Glutamatergic neuron (in vitro differentiated cells): ENCODE measurements around the gene ACTC1. TPM values are rescaled to one million over a fixed set of nuclear protein-coding genes. Genes with fewer than 3 reads are reported as not detected.

Source experiments
- DNase-seq: peaks from one replicate; pipeline ENCODE4 v3.0.0; 2022
- H3K27ac Mint-ChIP-seq: one replicate; pipeline ENCODE4 v1.8.0; 2020; ENCODE audit warnings: mild to moderate bottlenecking, mixed read lengths, inconsistent platforms; ENCODE audit not compliant: unreplicated experiment
- H3K27me3 Mint-ChIP-seq: one replicate; pipeline ENCODE4 v1.8.0; 2020; ENCODE audit warnings: mild to moderate bottlenecking, moderate library complexity, mixed read lengths, inconsistent platforms; ENCODE audit not compliant: unreplicated experiment
- H3K36me3 Mint-ChIP-seq: one replicate; pipeline ENCODE4 v1.8.0; 2020; ENCODE audit warnings: mild to moderate bottlenecking, mixed read lengths, inconsistent platforms; ENCODE audit not compliant: unreplicated experiment
- H3K4me1 Mint-ChIP-seq: one replicate; pipeline ENCODE4 v1.8.0; 2020; ENCODE audit warnings: mild to moderate bottlenecking, low read depth, mixed read lengths, inconsistent platforms; ENCODE audit not compliant: unreplicated experiment
- H3K4me3 Mint-ChIP-seq: one replicate; pipeline ENCODE4 v1.8.0; 2020; ENCODE audit warnings: mild to moderate bottlenecking, mixed read lengths, inconsistent platforms; ENCODE audit not compliant: unreplicated experiment
- H3K9me3 Mint-ChIP-seq: one replicate; pipeline ENCODE4 v1.8.0; 2020; ENCODE audit warnings: mild to moderate bottlenecking, moderate library complexity, mixed read lengths, inconsistent platforms; ENCODE audit not compliant: unreplicated experiment
- long read RNA-seq: library from polyadenylated mRNA; unstranded; transcript quantifications from one replicate; pipeline ENCODE4 v2.0.0, GENCODE V29; 2020; ENCODE audit not compliant: unreplicated experiment
- total RNA-seq: library from RNA; stranded (reverse); fragmentation: NEBNext Ultra II Directional; extraction: Animal tissue kit (Norgen Biotek cat#: 25700); gene quantifications from one replicate; pipeline ENCODE4 v1.2.1, GENCODE V29; 2021; ENCODE audit not compliant: unreplicated experiment
- TF ChIP-seq, protein P1 (sequence below): fragments of 200-600 bp; sonication (generic); IDR thresholded peaks from one replicate; pipeline ENCODE4 v1.5.0; 2021; ENCODE audit not compliant: partially characterized antibody, unreplicated experiment

ACTC1 gene
- total RNA-seq = 19.6 TPM
- long read RNA-seq, transcript ACTC1-201 (7 exons, 3,694 nt) = major isoform, 26 of 26 reads
- long read RNA-seq, partial matches to known transcripts = 0 of 26 reads
- long read RNA-seq, other reads (novel, unspliced or antisense) = 0 of 26 reads

DNA sequence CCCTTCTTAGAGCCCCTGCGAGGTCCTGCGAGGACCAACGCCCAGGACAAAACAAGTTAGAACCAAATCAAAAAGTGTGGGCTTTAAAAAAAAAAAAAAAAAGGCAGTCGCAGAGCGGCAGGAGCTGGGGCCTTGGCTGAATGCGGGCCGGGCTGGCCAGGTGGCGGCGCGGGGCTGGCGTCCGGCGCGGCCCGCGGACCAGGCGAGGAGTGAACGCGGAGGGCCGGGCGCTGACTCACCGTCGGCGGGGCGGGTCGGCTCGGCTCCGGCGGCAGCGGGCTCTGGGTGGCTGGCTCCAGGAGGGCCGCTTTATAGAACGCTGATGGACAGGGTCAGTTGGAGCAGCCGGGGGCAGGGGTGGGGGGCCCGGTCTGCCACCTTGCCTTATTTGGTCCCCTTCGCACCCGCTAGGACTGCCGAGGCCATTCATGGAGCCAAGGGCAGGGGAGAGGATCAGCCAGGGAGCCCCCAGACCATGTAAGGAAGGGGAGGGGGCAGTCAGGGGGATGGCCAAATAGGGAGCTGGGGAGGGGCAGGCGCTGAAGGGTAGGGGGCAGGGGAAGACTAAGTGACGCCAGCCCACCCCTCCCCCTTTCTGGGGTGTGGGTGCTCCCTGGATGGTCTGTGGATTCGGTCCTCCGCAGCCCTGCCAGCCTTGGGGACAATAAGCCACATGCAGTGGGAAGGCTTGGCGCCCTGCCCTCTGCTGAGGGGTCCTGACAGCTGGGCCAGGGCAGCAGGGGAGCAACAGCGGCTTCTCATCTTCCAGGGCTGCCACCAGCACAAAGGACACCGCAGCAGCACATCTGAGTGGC, at the start of gene ACTC1:
ACTC1 (minus strand) TSS at position 283 of the 815 bp plus-strand sequence. CDS start 741 bp downstream, outside the sequence.
- TF ChIP-seq, protein P1, sequence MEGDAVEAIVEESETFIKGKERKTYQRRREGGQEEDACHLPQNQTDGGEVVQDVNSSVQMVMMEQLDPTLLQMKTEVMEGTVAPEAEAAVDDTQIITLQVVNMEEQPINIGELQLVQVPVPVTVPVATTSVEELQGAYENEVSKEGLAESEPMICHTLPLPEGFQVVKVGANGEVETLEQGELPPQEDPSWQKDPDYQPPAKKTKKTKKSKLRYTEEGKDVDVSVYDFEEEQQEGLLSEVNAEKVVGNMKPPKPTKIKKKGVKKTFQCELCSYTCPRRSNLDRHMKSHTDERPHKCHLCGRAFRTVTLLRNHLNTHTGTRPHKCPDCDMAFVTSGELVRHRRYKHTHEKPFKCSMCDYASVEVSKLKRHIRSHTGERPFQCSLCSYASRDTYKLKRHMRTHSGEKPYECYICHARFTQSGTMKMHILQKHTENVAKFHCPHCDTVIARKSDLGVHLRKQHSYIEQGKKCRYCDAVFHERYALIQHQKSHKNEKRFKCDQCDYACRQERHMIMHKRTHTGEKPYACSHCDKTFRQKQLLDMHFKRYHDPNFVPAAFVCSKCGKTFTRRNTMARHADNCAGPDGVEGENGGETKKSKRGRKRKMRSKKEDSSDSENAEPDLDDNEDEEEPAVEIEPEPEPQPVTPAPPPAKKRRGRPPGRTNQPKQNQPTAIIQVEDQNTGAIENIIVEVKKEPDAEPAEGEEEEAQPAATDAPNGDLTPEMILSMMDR = no peak
- Mint-ChIP-seq H3K4me3 (peak within 1 kb of the TSS; percentile 52), H3K36me3 (peaks cover 5% of the 10 kb centered on the region), H3K4me1 (peaks cover 34% of the 10 kb centered on the region), H3K27me3 (peaks cover 14% of the 10 kb centered on the region), H3K9me3 (peaks cover 13% of the 10 kb centered on the region), H3K27ac (peak within 1 kb of the TSS; percentile 33)
- DNase-seq = peak; percentile 70

DNA sequence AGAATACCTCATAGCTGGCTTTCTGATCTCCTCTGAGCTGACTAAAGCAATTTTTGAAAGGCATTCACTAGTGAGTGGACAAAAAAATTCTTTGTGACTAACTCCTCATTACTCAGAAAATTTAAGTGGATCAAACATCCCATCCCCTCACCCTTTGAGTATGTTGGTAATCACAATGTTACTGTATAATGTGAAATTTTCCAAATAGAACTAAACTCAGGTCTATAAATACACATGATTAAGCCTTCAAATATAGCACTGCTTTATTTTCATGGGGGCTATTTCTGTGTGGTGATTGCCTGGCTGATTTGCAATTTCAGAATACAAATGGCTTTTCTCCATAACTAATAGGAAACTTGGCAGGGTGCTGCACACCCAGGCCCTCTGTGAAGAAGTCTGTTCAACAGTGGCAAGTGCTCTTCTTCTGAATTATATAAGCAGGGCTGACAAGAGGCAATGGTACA, 45.9 kb upstream of the ACTC1 start:
- H3K36me3 Mint-ChIP-seq = no peaks in the 10 kb centered on the region
- H3K27me3 Mint-ChIP-seq = no peaks in the 10 kb centered on the region
- TF ChIP-seq, protein P1 = no peak
- H3K27ac Mint-ChIP-seq = no peak overlapping the region
- H3K4me3 Mint-ChIP-seq = no peak overlapping the region
- DNase-seq = no peak
- peaks cover 3% of the 10 kb centered on the region for H3K4me1 Mint-ChIP-seq
- no peaks in the 10 kb centered on the region for H3K9me3 Mint-ChIP-seq

DNA sequence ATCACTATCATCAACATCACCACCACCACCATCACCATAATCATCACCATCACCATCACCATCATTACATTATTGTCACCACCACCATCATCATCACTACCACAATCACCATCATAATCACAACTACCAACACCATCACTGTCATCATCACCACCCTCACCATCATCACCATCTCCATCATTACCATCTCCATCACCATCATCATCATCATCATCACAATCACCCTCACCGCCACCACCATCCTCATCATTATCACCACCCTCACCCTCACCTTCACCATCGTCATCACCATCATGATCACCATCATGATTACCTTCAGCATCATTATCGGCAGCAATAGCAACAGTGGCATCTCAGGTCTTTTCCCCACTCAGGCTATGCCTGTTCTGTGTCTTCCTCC, 42.9 kb upstream of the ACTC1 start:
- Mint-ChIP-seq H3K4me3 (no peak overlapping the region), H3K9me3 (peaks cover 5% of the 10 kb centered on the region), H3K27ac (no peak overlapping the region), H3K4me1 (no peaks in the 10 kb centered on the region), H3K36me3 (peaks cover 13% of the 10 kb centered on the region), H3K27me3 (no peaks in the 10 kb centered on the region)
- TF ChIP-seq, protein P1 = no peak
- DNase-seq = no peak

DNA sequence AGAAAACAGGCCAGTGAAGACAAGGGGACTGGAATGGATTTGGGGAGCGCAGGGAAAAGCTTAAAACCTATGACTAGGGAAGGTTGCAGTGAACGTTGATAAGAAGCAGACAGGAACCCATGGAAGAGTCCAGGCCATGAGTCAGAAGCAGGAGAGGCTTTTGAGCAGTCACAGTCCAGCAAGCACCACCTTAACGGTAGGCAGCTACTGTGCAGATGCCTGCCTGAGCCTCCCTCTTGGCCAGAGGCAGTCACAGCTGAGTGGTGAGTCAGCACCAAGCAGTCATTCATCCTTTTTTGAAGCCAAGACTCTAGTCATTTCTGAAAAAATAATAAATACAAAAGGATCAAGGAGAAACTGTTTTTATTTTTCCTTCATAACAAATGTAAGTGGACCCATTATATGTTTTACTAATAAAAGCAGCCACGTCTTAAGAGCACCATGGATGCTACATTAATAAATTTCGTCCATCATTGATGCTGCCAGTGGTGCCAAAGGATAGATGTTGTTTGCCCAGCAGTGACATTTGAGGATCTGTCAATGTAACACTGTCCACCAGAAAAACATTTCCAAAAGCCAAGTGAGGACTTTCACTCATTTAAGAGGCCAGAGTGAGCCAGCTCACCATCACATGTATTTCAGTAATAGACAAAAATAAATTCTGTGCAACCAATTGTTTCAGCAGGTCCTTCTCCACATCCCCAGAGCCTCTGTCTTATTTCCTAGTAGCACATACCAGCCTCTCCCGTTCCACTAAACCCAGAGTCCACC, 42.1 kb upstream of the ACTC1 start:
- H3K27me3 Mint-ChIP-seq = no peaks in the 10 kb centered on the region
- H3K9me3 Mint-ChIP-seq = peaks cover 5% of the 10 kb centered on the region
- H3K4me3 Mint-ChIP-seq = no peak overlapping the region
- H3K36me3 Mint-ChIP-seq = peaks cover 13% of the 10 kb centered on the region
- TF ChIP-seq, protein P1 = no peak
- no peaks in the 10 kb centered on the region for H3K4me1 Mint-ChIP-seq
- no peak for DNase-seq
- H3K27ac Mint-ChIP-seq = no peak overlapping the region
